IPS-NIHi7 (cell line): ENCODE results near the gene RAB25.
"Not testable (repeated sequence)": the region's sequence is repeated elsewhere in the genome, so short reads cannot be mapped to it uniquely, and the experiment has no call there.

ENCODE experiments used
- DNase-seq: peaks from one replicate; pipeline ENCODE4 v3.0.0; 2012; ENCODE audit warnings: mixed read lengths; ENCODE audit errors: extremely low spot score

Gene RAB25

GRCh38 chr1:156102633-156103511 lies 41.9 kb downstream of the RAB25 start:
- DNase-seq = no peak

GRCh38 chr1:156103521-156103947 lies 42.6 kb downstream of the RAB25 start:
- DNase-seq = no peak

GRCh38 chr1:156104065-156104810 lies 43.3 kb downstream of the RAB25 start:
- DNase-seq = peak; percentile 53

- DNase-seq = peak; percentile 40
Measured at GRCh38 chr1:156104861-156105832, 44.2 kb downstream of the RAB25 start.

GRCh38 chr1:156106624-156107488 lies 45.9 kb downstream of the RAB25 start:
- DNase-seq = peak; percentile 70

- DNase-seq = no peak
Measured at GRCh38 chr1:156108057-156108456, 47.1 kb downstream of the RAB25 start.

GRCh38 chr1:156108664-156109241 lies 47.8 kb downstream of the RAB25 start:
- no peak for DNase-seq

- no peak for DNase-seq
Measured at GRCh38 chr1:156110252-156110651, 49.3 kb downstream of the RAB25 start.

GRCh38 chr1:156111355-156111962 lies 50.5 kb downstream of the RAB25 start:
- DNase-seq = no peak

- DNase-seq = no peak
Measured at GRCh38 chr1:156112276-156113137, 51.5 kb downstream of the RAB25 start.

- no peak for DNase-seq
Measured at GRCh38 chr1:156113282-156113950, 52.5 kb downstream of the RAB25 start.

GRCh38 chr1:156114101-156114918 lies 53.4 kb downstream of the RAB25 start, which contains the start of gene LMNA:
LMNA (plus strand) TSS chr1:156114711; CDS start chr1:156114919, 208 bp downstream.
- peak; percentile 79 for DNase-seq

- peak; percentile 51 for DNase-seq
Measured at GRCh38 chr1:156114919-156115513, 54.1 kb downstream of the RAB25 start.

GRCh38 chr1:156115514-156116374 lies 54.8 kb downstream of the RAB25 start:
- peak; percentile 54 for DNase-seq

GRCh38 chr1:156116731-156117130 lies 55.8 kb downstream of the RAB25 start:
- not testable (repeated sequence) for DNase-seq
